HG03342 (cell line): Measurements from ENCODE around the gene SEC24C.
"Not testable (repeated sequence)": the region's sequence is repeated elsewhere in the genome, so short reads cannot be mapped to it uniquely, and the experiment has no call there.

ENCODE experiments used
- ATAC-seq: cut with Tn5 transposase; IDR thresholded peaks from one replicate; pipeline ENCODE4 v1.9.1; 2021; ENCODE audit warnings: mild to moderate bottlenecking, moderate library complexity; ENCODE audit not compliant: unreplicated experiment

Gene SEC24C

GRCh38 chr10:73730153-73730906 lies 13.8 kb upstream of the SEC24C start:
- peak; percentile 82 for ATAC-seq

- no peak for ATAC-seq
These were observed 12.4 kb upstream of the SEC24C start for GRCh38 chr10:73731588-73732375.

- ATAC-seq, result no peak
These were observed 11.7 kb upstream of the SEC24C start for GRCh38 chr10:73732426-73732825.

- ATAC-seq, result no peak
These were observed 11.1 kb upstream of the SEC24C start for GRCh38 chr10:73732931-73733623.

GRCh38 chr10:73734028-73734720 lies 10.0 kb upstream of the SEC24C start:
- no peak for ATAC-seq

GRCh38 chr10:73734796-73735305 lies 9.3 kb upstream of the SEC24C start:
- ATAC-seq, result no peak

GRCh38 chr10:73740501-73741254 lies 3.5 kb upstream of the SEC24C start:
- ATAC-seq, result not testable (repeated sequence)

GRCh38 chr10:73742454-73742734 lies 1.8 kb upstream of the SEC24C start:
- ATAC-seq, result no peak

- ATAC-seq, result no peak
These were observed 756 bp upstream of the SEC24C start for GRCh38 chr10:73743327-73743904.

GRCh38 chr10:73744664-73744975 lies 448 bp downstream of the SEC24C start:
- peak; percentile 24 for ATAC-seq

GRCh38 chr10:73746721-73747120 lies 2.5 kb downstream of the SEC24C start:
- ATAC-seq, result no peak

- ATAC-seq, result no peak
These were observed 6.6 kb downstream of the SEC24C start for GRCh38 chr10:73750819-73751218.

- ATAC-seq, result no peak
These were observed 12.0 kb downstream of the SEC24C start for GRCh38 chr10:73756183-73756582.

- no peak for ATAC-seq
These were observed 14.7 kb downstream of the SEC24C start for GRCh38 chr10:73758704-73759511.

- ATAC-seq, result no peak
These were observed 15.4 kb downstream of the SEC24C start for GRCh38 chr10:73759512-73760115.

- no peak for ATAC-seq
These were observed 17.6 kb downstream of the SEC24C start for GRCh38 chr10:73761781-73762180.

- ATAC-seq, result no peak
These were observed 18.7 kb downstream of the SEC24C start for GRCh38 chr10:73762915-73763314.

GRCh38 chr10:73763343-73763742 lies 19.2 kb downstream of the SEC24C start:
- no peak for ATAC-seq

- no peak for ATAC-seq
These were observed 20.9 kb downstream of the SEC24C start for GRCh38 chr10:73765066-73765465.
